ENCODE data around the gene EPN3. TPM values are rescaled to one million over a fixed set of nuclear protein-coding genes. Genes with fewer than 3 reads are reported as not detected.

The EPN3 gene
- total and polyA plus RNA-seq, 11 donors, result 8.9 to 29.5 (median 12.6) TPM

DNA sequence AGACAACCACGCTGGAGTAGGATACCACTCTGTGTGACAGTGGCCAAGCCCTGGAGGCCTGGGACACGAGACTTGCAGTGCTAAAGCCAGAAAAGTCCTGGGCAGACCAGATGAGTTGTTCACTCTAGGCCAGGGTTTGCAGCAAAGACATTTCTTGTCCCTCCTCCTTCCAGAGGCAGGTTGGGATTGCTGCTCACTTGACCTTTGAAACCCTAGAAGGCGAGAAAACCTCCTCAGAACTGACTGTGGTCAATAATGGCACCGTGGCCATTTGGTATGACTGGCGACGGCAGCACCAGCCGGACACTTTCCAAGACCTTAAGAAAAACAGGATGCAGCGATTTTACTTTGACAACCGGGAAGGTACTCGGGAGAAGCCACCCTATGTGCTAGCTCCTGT lies 9.8 kb upstream of the EPN3 start:
- Histone ChIP-seq H3K27ac (no peak overlapping the region), H3K4me3 (no peak overlapping the region), H3K4me1 (peaks cover 0 to 6% (median 0%) of the 10 kb centered on the region in 12 donors), H3K36me3 (no peaks in the 10 kb centered on the region), H3K9me3 (no peaks in the 10 kb centered on the region), H3K27me3 (no peaks in the 10 kb centered on the region)
- no peak for ATAC-seq
- 92 to 96% (median 96%) methylated on average over 10 of the region's 10 CpGs for WGBS, 4 donors
- intact Hi-C loops (cut with DNase I), result no loop called here
- TF ChIP-seq POLR2A (IDR thresholded peaks at IDR 0.05), result no peak
- TF ChIP-seq, protein P1, sequence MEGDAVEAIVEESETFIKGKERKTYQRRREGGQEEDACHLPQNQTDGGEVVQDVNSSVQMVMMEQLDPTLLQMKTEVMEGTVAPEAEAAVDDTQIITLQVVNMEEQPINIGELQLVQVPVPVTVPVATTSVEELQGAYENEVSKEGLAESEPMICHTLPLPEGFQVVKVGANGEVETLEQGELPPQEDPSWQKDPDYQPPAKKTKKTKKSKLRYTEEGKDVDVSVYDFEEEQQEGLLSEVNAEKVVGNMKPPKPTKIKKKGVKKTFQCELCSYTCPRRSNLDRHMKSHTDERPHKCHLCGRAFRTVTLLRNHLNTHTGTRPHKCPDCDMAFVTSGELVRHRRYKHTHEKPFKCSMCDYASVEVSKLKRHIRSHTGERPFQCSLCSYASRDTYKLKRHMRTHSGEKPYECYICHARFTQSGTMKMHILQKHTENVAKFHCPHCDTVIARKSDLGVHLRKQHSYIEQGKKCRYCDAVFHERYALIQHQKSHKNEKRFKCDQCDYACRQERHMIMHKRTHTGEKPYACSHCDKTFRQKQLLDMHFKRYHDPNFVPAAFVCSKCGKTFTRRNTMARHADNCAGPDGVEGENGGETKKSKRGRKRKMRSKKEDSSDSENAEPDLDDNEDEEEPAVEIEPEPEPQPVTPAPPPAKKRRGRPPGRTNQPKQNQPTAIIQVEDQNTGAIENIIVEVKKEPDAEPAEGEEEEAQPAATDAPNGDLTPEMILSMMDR (IDR thresholded peaks at IDR 0.05), result no peak
- DNase-seq, result no peak

DNA sequence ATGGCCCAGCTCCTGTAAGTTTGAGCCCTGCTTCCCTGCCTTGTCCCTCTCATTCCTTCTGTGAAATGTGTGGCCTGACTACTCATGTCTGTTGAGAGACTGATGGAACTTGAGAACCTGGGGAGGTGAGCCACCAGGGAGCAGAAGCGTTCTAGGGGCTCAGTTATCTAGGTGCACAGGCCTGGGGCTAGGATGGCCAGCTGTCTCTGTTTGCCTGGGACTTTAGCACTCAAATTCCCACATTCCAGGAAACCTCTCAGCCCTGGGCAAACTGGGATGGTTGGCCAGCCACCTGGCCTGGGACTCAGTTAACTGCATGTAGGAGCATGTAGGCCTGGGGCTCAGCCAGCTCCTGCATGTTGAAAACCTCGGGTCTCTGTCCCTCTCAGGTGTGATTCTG lies 9.3 kb upstream of the EPN3 start:
- ATAC-seq (no peak), DNase-seq (no peak)
- Histone ChIP-seq H3K27ac (no peak overlapping the region), H3K27me3 (no peaks in the 10 kb centered on the region), H3K9me3 (no peaks in the 10 kb centered on the region), H3K36me3 (no peaks in the 10 kb centered on the region), H3K4me3 (no peak overlapping the region), H3K4me1 (peaks cover 0 to 4% (median 0%) of the 10 kb centered on the region in 12 donors)
- intact Hi-C loops (cut with DNase I), result no loop called here
- 86 to 93% (median 90%) methylated on average over 2 of the region's 2 CpGs for WGBS, 4 donors
- no peak for TF ChIP-seq POLR2A (IDR thresholded peaks at IDR 0.05)
- TF ChIP-seq, protein P1 (IDR thresholded peaks at IDR 0.05), result no peak

DNA sequence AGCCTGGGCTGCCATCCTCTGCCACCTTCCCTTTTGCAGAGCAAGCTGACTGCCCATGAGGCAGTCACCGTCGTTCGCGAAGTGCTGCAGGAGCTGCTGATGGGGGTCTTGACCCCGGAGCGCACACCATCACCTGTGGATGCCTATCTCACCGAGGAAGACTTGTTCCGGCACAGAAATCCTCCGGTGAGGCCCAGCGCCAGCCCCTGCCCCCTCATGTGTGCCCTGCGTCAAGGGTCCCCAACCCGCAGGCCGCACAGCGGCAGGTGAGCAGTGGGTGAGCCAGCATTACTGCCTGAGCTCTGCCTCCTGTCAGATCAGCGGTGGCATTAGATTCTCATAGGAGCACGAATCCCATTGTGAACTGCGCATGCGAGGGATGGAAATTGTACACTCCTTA lies 7.7 kb upstream of the EPN3 start:
- no peak for DNase-seq
- Histone ChIP-seq H3K27ac (no peak overlapping the region), H3K4me1 (no peaks in the 10 kb centered on the region), H3K9me3 (no peaks in the 10 kb centered on the region), H3K27me3 (peaks cover 0 to 9% (median 0%) of the 10 kb centered on the region in 9 donors), H3K4me3 (no peak overlapping the region), H3K36me3 (no peaks in the 10 kb centered on the region)
- 88 to 93% (median 91%) methylated on average over 13 to 18 of the region's 18 CpGs for WGBS, 4 donors
- TF ChIP-seq POLR2A (IDR thresholded peaks at IDR 0.05), result no peak
- TF ChIP-seq, protein P1 (IDR thresholded peaks at IDR 0.05), result no peak
- intact Hi-C loops (cut with DNase I), result no loop called here
- ATAC-seq, result no peak

DNA sequence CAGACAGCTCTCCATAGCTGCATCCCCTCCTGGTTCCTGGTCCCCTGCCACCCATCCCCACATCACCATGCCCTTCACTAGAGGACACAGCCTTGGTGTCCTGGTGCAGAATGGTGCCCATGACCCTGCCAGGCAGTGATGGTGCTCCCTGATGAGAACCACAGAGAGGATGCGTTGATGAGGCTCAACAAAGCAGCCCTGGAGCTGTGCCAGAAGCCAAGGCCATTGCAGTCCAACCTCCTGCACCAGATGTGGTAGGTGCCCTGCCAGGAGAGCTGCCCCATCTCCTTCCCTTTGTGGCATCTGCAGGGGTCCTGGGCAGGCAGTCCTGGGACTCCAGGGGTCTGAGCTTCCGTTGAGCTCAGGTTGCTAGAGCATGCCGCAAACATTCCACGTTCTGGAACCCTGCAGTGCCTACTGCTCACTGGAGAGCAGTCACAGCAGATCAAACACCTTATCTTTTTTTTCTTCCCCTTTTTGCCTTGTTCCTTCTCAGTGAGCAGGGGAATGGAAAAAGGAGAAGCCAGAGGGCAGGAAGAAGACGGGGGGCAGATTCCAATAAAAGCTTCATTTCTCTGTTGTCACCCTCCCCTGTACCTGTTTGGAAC lies 5.3 kb upstream of the EPN3 start:
- Histone ChIP-seq H3K36me3 (no peaks in the 10 kb centered on the region), H3K27ac (no peak overlapping the region), H3K4me1 (peaks cover 0 to 6% (median under 1%) of the 10 kb centered on the region in 12 donors), H3K9me3 (no peaks in the 10 kb centered on the region), H3K4me3 (no peak overlapping the region), H3K27me3 (peaks cover 0 to 24% (median 7%) of the 10 kb centered on the region in 9 donors)
- TF ChIP-seq, protein P1 (IDR thresholded peaks at IDR 0.05), result no peak
- no peak for TF ChIP-seq POLR2A (IDR thresholded peaks at IDR 0.05)
- ATAC-seq (no peak), DNase-seq (no peak)
- intact Hi-C loops (cut with DNase I), result no loop called here
- WGBS, 4 donors, result 62 to 77% (median 67%) methylated on average over 4 to 5 of the region's 5 CpGs

Measured in heart left ventricle (tissue), 16 donors.